Stimulated activated CD8-positive, alpha-beta memory T cell treated with anti-CD3 and anti-CD28 coated beads, Interleukin-12 subunit alpha, Interleukin-12 subunit beta, amount 100 ng/mL, for 24 hours (primary cell): ENCODE results near the gene PAGE2.
"Not testable (repeated sequence)": the region's sequence is repeated elsewhere in the genome, so short reads cannot be mapped to it uniquely, and the experiment has no call there.

ENCODE experiments used
- DNase-seq: peaks from one replicate; pipeline ENCODE4 v3.0.0-alpha.2; 2020; ENCODE audit errors: extremely low read depth

The PAGE2 gene

DNA sequence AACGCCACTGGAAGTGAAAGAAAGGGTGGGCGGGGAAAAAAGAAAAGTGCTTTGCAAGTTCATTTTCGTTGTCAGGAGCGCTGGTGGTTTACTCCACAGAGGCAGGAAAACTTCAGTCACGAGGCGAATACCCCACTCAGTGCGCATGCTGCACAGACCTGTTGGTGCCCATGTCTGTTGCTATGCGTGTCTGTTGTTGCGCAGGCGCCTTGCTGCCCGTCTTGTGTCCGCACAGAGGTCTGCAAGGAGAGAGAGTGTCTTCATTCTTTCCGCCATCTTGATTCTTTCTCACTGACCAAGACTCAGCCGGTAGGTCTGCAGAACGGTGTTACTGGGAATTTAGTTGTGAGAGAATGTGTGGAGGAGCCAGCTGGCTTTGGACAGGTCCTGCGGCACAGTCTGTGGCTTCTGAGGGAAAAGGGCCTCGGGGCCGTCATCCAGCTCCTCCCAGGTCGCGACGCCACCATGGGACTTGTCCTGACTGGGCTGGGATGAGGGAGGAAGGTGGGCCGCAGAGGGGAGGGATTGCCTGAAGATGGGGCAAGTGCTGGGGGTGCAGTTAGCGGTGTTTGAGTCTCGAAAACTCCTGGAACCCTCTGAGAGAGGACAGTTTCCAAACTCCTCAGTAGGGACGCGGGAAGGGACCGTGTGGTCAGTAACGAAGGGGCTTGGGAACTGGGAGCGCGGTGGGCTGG lies at the start of gene PAGE2:
Gene PAGE2, plus strand, starts transcription at position 224 of the 695 bp plus-strand sequence. CDS start 1,003 bp downstream, outside the sequence.
- DNase-seq, result no peak

- no peak for DNase-seq
These were observed 49.3 kb upstream of the PAGE2 start for GRCh38 chrX:55039471-55039870.

DNA sequence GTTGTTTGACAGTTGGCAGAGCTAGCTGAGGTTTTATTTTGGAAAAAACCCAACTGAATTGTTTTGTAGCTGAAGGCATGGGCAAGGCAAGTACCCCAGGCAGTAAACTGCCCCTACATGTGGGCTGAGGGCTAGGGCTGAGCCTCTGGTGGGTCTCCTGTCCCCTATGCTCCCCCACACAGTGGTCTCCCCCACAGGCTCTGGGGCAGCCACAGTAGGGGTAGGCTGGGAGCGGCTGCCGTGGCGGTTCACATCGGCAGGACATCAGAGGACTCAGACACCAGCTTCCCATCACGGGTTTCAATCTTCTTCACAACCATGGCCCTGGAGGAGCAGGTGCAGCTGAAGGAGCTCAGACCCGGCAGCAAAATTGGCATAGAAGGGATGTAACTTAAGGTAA lies 47.3 kb upstream of the PAGE2 start:
- no peak for DNase-seq

DNA sequence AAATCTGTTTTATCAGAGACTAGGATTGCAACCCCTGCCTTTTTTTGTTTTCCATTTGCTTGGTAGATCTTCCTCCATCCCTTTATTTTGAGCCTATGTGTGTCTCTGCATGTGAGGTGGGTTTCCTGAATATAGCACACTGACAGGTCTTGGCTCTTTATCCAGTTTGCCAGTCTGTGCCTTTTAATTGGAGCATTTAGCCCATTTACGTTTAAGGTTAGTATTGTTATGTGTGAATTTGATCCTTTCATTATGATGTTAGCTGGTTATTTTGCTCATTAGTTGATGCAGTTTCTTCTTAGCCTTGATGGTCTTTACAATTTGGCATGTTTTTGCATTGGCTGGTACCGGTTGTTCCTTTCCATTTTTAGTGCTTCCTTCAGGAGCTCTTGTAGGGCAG lies 38.2 kb upstream of the PAGE2 start:
- not testable (repeated sequence) for DNase-seq

DNA sequence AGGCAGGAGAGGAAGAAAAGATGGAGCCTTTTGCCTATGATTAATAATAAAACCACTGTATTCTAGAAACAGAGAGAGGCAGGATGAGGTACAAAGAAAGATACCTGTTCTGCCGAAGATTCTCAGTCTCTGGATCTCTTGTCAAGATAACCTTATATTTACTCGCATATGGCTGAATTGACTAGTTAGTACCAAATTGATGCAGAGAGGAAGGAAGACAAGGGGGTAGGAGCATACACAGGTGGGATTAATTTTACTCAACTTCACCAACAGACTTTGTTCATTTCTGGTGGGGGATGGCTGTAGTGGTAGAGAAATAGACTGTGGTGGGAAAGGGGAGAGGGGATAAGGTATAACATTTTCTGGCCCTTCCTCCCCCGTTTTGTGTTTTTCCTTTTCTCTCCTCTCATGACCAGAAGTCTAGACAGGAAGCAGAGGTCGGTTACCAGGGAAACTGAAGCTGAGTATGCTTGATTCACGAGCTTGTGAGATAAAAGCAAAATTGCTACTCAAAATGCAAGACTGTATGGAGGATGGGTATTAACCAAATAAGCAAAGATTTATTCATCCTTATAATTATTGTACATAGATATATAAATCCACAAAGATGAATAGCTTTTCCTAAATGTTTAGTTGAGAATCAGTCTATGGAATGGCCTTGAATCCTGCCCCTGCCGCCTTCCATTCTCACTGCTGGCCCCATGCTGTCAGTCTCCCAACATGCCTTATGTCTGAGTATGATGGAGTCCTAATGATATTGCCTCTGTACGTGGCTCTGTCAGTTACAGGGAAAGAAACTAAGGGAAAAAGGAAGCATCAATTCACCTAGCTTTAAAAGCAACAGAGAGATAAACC lies 31.8 kb upstream of the PAGE2 start:
- DNase-seq, result no peak

DNA sequence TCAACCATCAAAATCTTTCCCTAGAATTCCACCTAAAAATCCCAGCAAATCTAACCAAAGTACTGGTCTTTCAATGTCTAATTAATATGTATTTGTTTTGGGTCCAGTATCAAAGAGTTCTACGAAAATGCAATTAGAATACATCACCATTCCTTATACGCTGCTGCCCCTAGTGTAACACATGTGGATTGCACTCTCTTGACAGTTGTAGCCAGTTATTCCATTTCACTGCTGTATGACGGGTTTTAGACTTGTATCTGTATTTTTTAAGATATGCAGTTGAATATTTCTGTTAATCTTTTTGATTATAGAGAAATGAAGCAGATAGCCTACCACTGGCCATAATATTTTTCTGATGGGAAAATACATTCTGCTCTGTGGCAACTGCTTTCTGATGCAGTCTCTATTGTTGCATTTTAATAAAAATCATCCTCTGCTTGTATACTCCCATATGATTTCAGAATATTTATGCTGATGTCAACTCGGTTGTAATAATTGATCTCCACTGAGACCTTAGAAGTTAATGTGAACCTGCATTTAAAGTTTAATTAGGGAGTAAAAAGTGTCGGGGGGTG lies 31.1 kb upstream of the PAGE2 start:
- no peak for DNase-seq

DNA sequence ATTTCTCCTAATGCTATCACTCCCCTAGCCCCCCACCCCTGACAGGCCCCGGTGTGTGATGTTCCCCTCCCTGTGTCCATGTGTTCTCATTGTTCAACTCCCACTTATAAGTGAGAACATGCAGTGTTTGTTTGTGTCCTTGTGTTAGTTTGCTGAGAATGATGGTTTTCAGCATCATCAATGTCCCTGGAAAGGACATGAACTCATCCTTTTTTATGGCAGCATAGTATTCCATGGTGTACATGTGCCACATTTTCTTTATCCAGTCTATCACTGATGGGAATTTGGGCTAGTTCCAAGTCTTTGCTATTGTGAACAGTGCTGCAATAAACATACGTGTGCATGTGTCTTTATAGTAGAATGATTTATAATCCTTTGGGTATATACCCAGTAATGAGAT lies 21.6 kb upstream of the PAGE2 start:
- not testable (repeated sequence) for DNase-seq

DNA sequence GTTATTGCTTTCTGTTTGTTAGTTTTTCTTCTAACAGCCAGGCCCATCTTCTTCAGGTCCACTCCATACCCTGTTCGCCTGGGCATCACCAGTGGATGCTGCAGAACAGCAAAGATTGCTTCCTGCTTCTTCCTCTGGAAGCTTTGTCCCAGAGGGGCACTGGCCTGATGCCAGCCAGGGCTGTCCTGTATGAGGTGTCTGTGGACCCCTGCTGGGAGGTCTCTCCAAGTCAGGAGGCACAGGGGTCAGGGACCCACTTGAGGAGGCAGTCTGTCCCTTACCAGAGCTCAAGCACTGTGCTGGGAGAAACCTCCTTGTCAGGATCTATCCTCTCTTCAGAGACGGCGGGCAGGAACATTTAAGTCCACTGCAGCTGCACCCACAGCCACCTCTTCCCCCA lies 16.5 kb upstream of the PAGE2 start:
- DNase-seq, result no peak

DNA sequence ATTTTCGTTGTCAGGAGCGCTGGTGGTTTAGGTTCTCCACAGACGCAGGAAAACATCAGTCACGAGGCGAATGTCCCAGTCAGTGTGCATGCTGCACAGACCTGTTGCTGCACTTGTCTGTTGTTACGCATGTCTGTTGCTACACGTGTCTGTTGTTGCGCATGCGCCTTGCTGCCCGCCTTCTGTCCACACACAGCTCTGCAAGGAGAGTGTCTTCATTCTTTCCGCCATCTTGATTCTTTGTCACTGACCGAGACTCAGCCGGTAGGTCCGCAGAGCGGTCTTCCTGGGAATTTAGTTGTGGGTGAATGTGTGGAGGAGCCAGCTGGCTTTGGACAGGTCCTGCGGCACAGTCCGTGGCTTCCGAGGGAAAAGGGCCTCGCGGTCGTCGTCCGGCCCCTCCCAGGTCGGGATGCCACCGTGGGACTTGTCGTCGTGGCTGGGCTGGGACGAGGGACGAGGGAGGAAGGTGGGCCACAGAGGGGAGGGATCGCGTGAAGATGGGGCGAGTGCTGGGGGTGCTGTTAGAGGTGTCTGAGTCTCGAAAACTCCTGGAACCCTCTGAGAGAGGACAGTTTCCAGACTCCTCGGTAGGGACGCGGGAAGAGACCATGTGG lies 13.9 kb upstream of the PAGE2 start, which contains the start of gene PAGE2B:
Gene PAGE2B, plus strand, starts transcription at position 180 of the 617 bp plus-strand sequence. CDS start 1,012 bp downstream, outside the sequence.
- no peak for DNase-seq

- DNase-seq, result no peak
These were observed 9.9 kb downstream of the PAGE2 start for GRCh38 chrX:55098691-55099090.

- no peak for DNase-seq
These were observed 10.3 kb downstream of the PAGE2 start for GRCh38 chrX:55099162-55099561.

GRCh38 chrX:55102754-55103153 lies 13.9 kb downstream of the PAGE2 start:
- no peak for DNase-seq

DNA sequence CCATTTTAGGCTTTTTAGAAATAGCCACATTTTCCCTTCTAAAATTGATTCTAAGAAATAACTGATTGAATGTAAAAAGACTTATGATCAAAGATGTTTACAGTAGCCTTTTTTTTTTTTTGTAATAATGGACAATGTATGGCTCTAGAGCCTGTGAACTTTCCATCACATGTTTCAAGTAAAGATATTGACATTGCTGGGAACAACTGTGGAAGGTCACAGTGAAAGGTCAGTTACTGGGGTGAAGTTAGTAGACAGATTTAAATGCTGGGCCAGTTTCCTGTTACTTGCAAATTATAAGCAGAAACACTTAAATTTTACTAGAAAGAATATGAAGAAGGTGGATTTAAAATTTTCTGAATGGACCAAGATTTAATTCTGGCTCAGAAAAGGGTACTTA lies 18.4 kb downstream of the PAGE2 start:
- DNase-seq, result no peak

GRCh38 chrX:55107911-55108310 lies 19.1 kb downstream of the PAGE2 start:
- DNase-seq, result no peak

- no peak for DNase-seq
These were observed 20.5 kb downstream of the PAGE2 start for GRCh38 chrX:55109306-55109705.

GRCh38 chrX:55111578-55112254 lies 22.9 kb downstream of the PAGE2 start:
- no peak for DNase-seq

- DNase-seq, result not testable (repeated sequence)
These were observed 27.8 kb downstream of the PAGE2 start for GRCh38 chrX:55116589-55116988.

DNA sequence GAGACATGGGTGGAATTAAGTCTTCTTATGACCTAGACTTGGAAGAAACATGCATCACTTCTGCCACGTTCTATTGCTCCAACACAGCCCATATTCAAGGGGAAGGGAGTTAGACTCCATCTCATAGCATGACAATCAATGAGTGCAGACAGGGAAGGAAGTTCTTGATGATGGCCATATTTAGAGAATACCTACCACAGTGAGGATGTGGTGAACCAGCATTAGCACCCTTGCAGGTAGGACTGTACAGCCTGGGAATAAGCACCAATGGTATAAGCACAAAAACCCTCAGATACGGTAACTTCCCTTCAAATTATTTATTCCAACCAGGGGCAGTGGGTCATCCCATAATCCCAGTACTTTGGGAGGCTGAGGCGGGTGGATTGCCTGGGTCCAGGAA lies 29.8 kb downstream of the PAGE2 start:
- DNase-seq, result no peak

DNA sequence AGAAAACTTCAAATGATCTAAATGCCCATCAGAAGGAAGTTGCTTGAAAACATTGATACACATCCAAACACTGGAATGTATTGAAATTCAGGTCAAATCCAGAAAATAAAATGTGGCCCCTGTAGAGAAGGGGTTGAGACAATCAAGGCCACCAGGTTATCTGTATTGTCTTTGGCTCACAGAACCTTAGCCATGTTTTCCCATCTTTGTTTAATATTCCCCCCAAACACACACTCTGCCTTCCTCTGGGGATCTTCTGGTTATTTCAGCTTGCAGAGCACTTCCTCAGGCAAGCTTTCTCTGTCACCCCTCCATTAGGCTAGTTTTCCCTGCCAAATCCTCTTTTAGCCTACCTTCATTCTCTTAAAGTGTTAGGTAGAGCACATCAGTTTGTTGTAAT lies 30.5 kb downstream of the PAGE2 start:
- DNase-seq, result no peak

DNA sequence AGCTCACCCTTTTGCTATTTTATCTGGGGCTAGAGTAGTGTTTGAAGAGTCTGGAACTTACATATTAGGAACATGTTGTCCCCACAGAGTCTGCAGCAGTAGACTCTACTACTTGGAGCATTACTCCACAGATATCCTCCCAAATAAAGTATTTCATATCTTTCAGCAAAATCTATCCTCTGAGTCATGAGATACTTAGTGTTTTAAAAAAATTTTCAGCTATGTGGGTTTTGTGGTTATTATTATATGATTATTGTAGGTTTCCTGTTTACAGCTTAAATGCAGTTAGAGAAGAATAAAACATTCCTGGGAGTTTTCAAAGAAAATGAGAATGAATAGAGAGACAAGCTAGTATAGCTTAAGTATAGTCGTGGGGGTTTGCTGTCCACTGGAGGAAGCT lies 30.9 kb downstream of the PAGE2 start:
- DNase-seq, result no peak

- no peak for DNase-seq
These were observed 32.0 kb downstream of the PAGE2 start for GRCh38 chrX:55120761-55121358.
